HEK293 (cell line): ENCODE measurements around the gene TPD52L1.

Source experiments
- CTCF ChIP-seq: fragments of 450-650 bp; formaldehyde crosslinking; IDR thresholded peaks from 2 replicates; pipeline ENCODE4 v1.5.1; 2016; ENCODE audit warnings: missing biosample characterization, missing genetic modification characterization
- FEZF1 ChIP-seq: fragments of 450-650 bp; formaldehyde crosslinking; IDR thresholded peaks from 2 replicates; pipeline ENCODE4 v1.5.1; 2016; ENCODE audit warnings: missing biosample characterization, missing genetic modification characterization
- GLIS1 ChIP-seq: fragments of 450-650 bp; formaldehyde crosslinking; IDR thresholded peaks from 2 replicates; pipeline ENCODE4 v1.5.1; 2016; ENCODE audit warnings: missing biosample characterization, missing genetic modification characterization
- REST ChIP-seq: fragments of 450-650 bp; formaldehyde crosslinking; IDR thresholded peaks from 2 replicates; pipeline ENCODE4 v1.5.1; 2016; ENCODE audit warnings: missing biosample characterization, missing genetic modification characterization
- TCF7L2 ChIP-seq: IDR thresholded peaks from 2 replicates; pipeline ENCODE4 v1.6.1; 2011; ENCODE audit warnings: low read depth, mild to moderate bottlenecking, inconsistent platforms, low read length, moderate library complexity, borderline replicate concordance
- ZBTB48 ChIP-seq: fragments of 450-650 bp; formaldehyde crosslinking; IDR thresholded peaks from 2 replicates; pipeline ENCODE4 v1.5.1; 2016; ENCODE audit warnings: missing biosample characterization, missing genetic modification characterization
- ZNF114 ChIP-seq: fragments of 450-650 bp; formaldehyde crosslinking; IDR thresholded peaks from 2 replicates; pipeline ENCODE4 v1.5.0; 2017; ENCODE audit warnings: missing biosample characterization, missing genetic modification characterization
- ZNF274 ChIP-seq, 2 experiments: fragments of 200-500 bp in 1 of 2; fragments of 450-650 bp in 1 of 2; sonication (Bioruptor generic) in 1 of 2; formaldehyde crosslinking in 1 of 2; IDR thresholded peaks; 2 replicates each; pipeline versions ENCODE4 v1.5.1 to v1.6.1; 2014 to 2016; ENCODE audit warnings: borderline replicate concordance in 1 of 2, inconsistent platforms in 1 of 2, low read length in 1 of 2, missing biosample characterization in 1 of 2, missing genetic modification characterization in 1 of 2
- ZNF350 ChIP-seq: fragments of 450-650 bp; formaldehyde crosslinking; IDR thresholded peaks from 2 replicates; pipeline ENCODE4 v1.5.0; 2017; ENCODE audit warnings: missing biosample characterization, mild to moderate bottlenecking, missing genetic modification characterization
- ZNF530 ChIP-seq: fragments of 450-650 bp; formaldehyde crosslinking; IDR thresholded peaks from 2 replicates; pipeline ENCODE4 v1.5.1; 2016; ENCODE audit warnings: low read depth, missing biosample characterization, missing genetic modification characterization
- TF ChIP-seq, protein P1 (sequence below): fragments of 450-650 bp; formaldehyde crosslinking; IDR thresholded peaks from 2 replicates; pipeline ENCODE4 v1.5.1; 2017; ENCODE audit warnings: missing biosample characterization, mild to moderate bottlenecking, missing genetic modification characterization, moderate library complexity
- TF ChIP-seq, protein P2 (sequence below): fragments of 450-650 bp; formaldehyde crosslinking; IDR thresholded peaks from 2 replicates; pipeline ENCODE4 v1.5.1; 2016; ENCODE audit warnings: missing biosample characterization, missing genetic modification characterization

DNA sequence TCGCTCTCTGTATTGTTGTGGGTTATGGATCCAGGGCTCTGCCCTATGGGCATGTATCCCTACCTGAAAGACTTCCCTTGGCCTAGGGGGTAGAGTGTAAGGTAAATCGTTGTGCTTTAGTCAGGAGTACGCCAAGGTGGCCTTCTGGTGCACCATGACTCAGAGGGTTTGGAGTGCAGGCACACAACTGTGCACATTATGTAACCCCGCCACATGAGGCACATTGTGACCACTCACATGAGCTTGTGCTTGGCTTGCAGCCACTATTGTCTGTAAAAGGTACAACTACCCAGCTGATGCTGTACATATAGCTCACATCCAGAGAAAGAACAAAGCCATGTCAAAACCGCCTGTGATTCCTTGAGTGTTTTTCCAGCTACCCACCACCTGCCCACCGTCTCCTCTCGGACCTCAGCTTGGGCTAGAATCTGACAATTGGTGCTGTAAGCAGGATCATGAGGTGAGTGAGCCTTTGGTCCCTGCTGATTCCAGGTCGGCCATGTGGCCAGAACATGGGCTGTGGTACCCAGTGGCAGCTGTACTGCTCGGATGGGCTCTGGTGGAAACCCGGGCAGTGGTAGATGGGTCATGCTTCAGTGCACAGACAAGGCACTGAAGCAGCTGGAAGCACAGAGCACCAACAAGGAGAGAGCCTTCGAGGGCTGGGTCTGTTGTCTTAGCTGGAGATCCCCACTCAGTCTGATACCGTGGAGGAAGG lies 114.4 kb downstream of the TPD52L1 start:
- TF ChIP-seq ZBTB48 (tag by site-specific recombination), result no peak
- no peak for TF ChIP-seq REST (tag by site-specific recombination)
- no peak for TF ChIP-seq ZNF114 (tag by site-specific recombination)
- TF ChIP-seq ZNF350 (tag by site-specific recombination), result no peak
- TF ChIP-seq CTCF (tag by site-specific recombination), result no peak
- no peak for TF ChIP-seq ZNF530 (tag by site-specific recombination)
- no peak for TF ChIP-seq GLIS1 (tag by site-specific recombination)
- no peak for TF ChIP-seq TCF7L2
- TF ChIP-seq, protein P1, sequence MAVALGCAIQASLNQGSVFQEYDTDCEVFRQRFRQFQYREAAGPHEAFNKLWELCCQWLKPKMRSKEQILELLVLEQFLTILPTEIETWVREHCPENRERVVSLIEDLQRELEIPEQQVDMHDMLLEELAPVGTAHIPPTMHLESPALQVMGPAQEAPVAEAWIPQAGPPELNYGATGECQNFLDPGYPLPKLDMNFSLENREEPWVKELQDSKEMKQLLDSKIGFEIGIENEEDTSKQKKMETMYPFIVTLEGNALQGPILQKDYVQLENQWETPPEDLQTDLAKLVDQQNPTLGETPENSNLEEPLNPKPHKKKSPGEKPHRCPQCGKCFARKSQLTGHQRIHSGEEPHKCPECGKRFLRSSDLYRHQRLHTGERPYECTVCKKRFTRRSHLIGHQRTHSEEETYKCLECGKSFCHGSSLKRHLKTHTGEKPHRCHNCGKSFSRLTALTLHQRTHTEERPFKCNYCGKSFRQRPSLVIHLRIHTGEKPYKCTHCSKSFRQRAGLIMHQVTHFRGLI, result no peak
- no peak for TF ChIP-seq FEZF1 (tag by site-specific recombination)
- no peak for TF ChIP-seq ZNF274 (IDR thresholded peaks at IDR 0.05; ENCODE audit: low read length)
- no peak for TF ChIP-seq ZNF274 (tag by site-specific recombination; IDR thresholded peaks at IDR 0.05; ENCODE audit: borderline replicate concordance)
- TF ChIP-seq, protein P2, sequence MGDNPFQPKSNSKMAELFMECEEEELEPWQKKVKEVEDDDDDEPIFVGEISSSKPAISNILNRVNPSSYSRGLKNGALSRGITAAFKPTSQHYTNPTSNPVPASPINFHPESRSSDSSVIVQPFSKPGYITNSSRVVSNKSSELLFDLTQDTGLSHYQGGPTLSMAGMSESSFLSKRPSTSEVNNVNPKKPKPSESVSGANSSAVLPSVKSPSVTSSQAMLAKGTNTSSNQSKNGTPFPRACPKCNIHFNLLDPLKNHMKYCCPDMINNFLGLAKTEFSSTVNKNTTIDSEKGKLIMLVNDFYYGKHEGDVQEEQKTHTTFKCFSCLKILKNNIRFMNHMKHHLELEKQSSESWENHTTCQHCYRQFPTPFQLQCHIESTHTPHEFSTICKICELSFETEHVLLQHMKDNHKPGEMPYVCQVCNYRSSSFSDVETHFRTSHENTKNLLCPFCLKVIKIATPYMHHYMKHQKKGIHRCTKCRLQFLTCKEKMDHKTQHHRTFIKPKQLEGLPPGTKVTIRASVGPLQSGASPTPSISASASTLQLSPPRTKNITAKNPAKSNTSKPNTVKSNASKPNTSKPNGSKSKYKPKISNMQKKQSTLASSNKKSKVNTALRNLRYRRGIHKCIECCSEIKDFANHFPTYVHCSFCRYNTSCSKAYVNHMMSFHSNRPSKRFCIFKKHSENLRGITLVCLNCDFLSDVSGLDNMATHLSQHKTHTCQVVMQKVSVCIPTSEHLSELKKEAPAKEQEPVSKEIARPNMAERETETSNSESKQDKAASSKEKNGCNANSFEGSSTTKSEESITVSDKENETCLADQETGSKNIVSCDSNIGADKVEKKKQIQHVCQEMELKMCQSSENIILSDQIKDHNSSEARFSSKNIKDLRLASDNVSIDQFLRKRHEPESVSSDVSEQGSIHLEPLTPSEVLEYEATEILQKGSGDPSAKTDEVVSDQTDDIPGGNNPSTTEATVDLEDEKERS (tag by site-specific recombination), result no peak
